ENCODE data around the gene ASPN. TPM values are rescaled to one million over a fixed set of nuclear protein-coding genes. Genes with fewer than 3 reads are reported as not detected.

The ASPN gene
- total RNA-seq, 2 experiments from 2014 or later: not detected

- no TSS peak for BruUV-seq (replicated peaks)
- Histone ChIP-seq H4K20me1 (ENCODE audit: insufficient read depth, low read length) (no peaks in the 10 kb centered on the region), H3K36me3 (ENCODE audit: insufficient read depth, low read length) (no peaks in the 10 kb centered on the region), H3K79me2 (ENCODE audit: insufficient read depth, low read depth, low read length) (no peaks in the 10 kb centered on the region), H3K4me3 (ENCODE audit: low read depth, low read length, poor library complexity, severe bottlenecking) (no peak overlapping the region), H3K27ac (ENCODE audit: low read depth, low read length, poor library complexity, severe bottlenecking) (no peak overlapping the region), H3K9me3 (ENCODE audit: low read length) (no peaks in the 10 kb centered on the region), H3K4me2 (ENCODE audit: low read length) (no peak overlapping the region), H3K9me2 (ENCODE audit: insufficient read depth, low read length) (no peaks in the 10 kb centered on the region), H2AFZ (ENCODE audit: low read length) (no peak overlapping the region), H3K4me1 (ENCODE audit: insufficient read depth, low read length, poor library complexity, severe bottlenecking) (no peaks in the 10 kb centered on the region)
- no peak for DNase-seq (ENCODE audit: low spot score)
- no peak for TF ChIP-seq EZH2phosphoT487 (IDR thresholded peaks at IDR 0.05; ENCODE audit: borderline replicate concordance, low read depth, low read length)
- no peak for TF ChIP-seq CTCF (conservative IDR thresholded peaks at IDR 0.05; ENCODE audit: low read length)
- CTCF ChIA-PET (ENCODE audit: unreplicated experiment): no interaction called here
- intact Hi-C loops (cut with micrococcal nuclease; ENCODE audit: unreplicated experiment): no loop called here
- POLR2A ChIA-PET: no interaction called here
Observed at GRCh38 chr9:92528522-92528849, 46.2 kb upstream of the ASPN start.

GRCh38 chr9:92527832-92528521 lies 45.7 kb upstream of the ASPN start:
- no peak for DNase-seq (ENCODE audit: low spot score)
- TF ChIP-seq EZH2phosphoT487 (IDR thresholded peaks at IDR 0.05; ENCODE audit: borderline replicate concordance, low read depth, low read length) (no peak), CTCF (conservative IDR thresholded peaks at IDR 0.05; ENCODE audit: low read length) (no peak)
- POLR2A ChIA-PET: interaction anchor here (0.7 kb wide), 1 partner anchor 72 kb away, joined by 3 read pairs; no protein-coding TSS in a partner anchor
- no peak overlapping the region for H3K27ac ChIP-seq (ENCODE audit: low read depth, low read length, poor library complexity, severe bottlenecking)
- H3K9me3 ChIP-seq (ENCODE audit: low read length): no peaks in the 10 kb centered on the region
- no peaks in the 10 kb centered on the region for H3K79me2 ChIP-seq (ENCODE audit: insufficient read depth, low read depth, low read length)
- BruUV-seq (replicated peaks): no TSS peak
- H4K20me1 ChIP-seq (ENCODE audit: insufficient read depth, low read length): no peaks in the 10 kb centered on the region
- H3K36me3 ChIP-seq (ENCODE audit: insufficient read depth, low read length): no peaks in the 10 kb centered on the region
- no peak overlapping the region for H3K4me2 ChIP-seq (ENCODE audit: low read length)
- no peaks in the 10 kb centered on the region for H3K4me1 ChIP-seq (ENCODE audit: insufficient read depth, low read length, poor library complexity, severe bottlenecking)
- CTCF ChIA-PET (ENCODE audit: unreplicated experiment): no interaction called here
- H3K9me2 ChIP-seq (ENCODE audit: insufficient read depth, low read length): no peaks in the 10 kb centered on the region
- intact Hi-C loops (cut with micrococcal nuclease; ENCODE audit: unreplicated experiment): no loop called here
- H2AFZ ChIP-seq (ENCODE audit: low read length): no peak overlapping the region
- H3K4me3 ChIP-seq (ENCODE audit: low read depth, low read length, poor library complexity, severe bottlenecking): no peak overlapping the region

- no peaks in the 10 kb centered on the region for H3K9me2 ChIP-seq (ENCODE audit: insufficient read depth, low read length)
- no peak overlapping the region for H3K4me2 ChIP-seq (ENCODE audit: low read length)
- no peak overlapping the region for H3K27ac ChIP-seq (ENCODE audit: low read depth, low read length, poor library complexity, severe bottlenecking)
- no peaks in the 10 kb centered on the region for H3K4me1 ChIP-seq (ENCODE audit: insufficient read depth, low read length, poor library complexity, severe bottlenecking)
- no TSS peak for BruUV-seq (replicated peaks)
- H2AFZ ChIP-seq (ENCODE audit: low read length): no peak overlapping the region
- H3K36me3 ChIP-seq (ENCODE audit: insufficient read depth, low read length): no peaks in the 10 kb centered on the region
- CTCF ChIA-PET (ENCODE audit: unreplicated experiment): no interaction called here
- H3K9me3 ChIP-seq (ENCODE audit: low read length): no peaks in the 10 kb centered on the region
- intact Hi-C loops (cut with micrococcal nuclease; ENCODE audit: unreplicated experiment): no loop called here
- POLR2A ChIA-PET: interaction anchor here (0.5 to 0.7 kb wide), 2 partner anchors 71 to 153 kb away, joined by 3 read pairs; no protein-coding TSS in a partner anchor
- no peak overlapping the region for H3K4me3 ChIP-seq (ENCODE audit: low read depth, low read length, poor library complexity, severe bottlenecking)
- no peak for TF ChIP-seq EZH2phosphoT487 (IDR thresholded peaks at IDR 0.05; ENCODE audit: borderline replicate concordance, low read depth, low read length)
- no peak for TF ChIP-seq CTCF (conservative IDR thresholded peaks at IDR 0.05; ENCODE audit: low read length)
- no peak for DNase-seq (ENCODE audit: low spot score)
- no peaks in the 10 kb centered on the region for H3K79me2 ChIP-seq (ENCODE audit: insufficient read depth, low read depth, low read length)
- no peaks in the 10 kb centered on the region for H4K20me1 ChIP-seq (ENCODE audit: insufficient read depth, low read length)
Observed at GRCh38 chr9:92527291-92527828, 45.1 kb upstream of the ASPN start.
